IMR-90 (cell line): ENCODE results near the gene CD163L1. TPM values are rescaled to one million over a fixed set of nuclear protein-coding genes. Genes with fewer than 3 reads are reported as not detected.

ENCODE experiments used
- ATAC-seq: fragments of 200-7000 bp; cut with Tn5 transposase; 2 replicates; pipeline ENCODE4 v1.9.1; 2020; ENCODE audit warnings: low read depth, mild to moderate bottlenecking, moderate library complexity
- BruUV-seq: library from RNA; stranded (reverse); fragments of 400-500 nt; replicated peaks from 2 replicates; lab custom pipeline; 2021; lab: Mats Ljungman, UMichigan
- CTCF ChIA-PET: fragments of 300-600 bp; formaldehyde crosslinking; extraction: SDS; loops from one replicate; lab custom pipeline; 2021; ENCODE audit warnings: antibody characterized with exemption; lab: Yijun Ruan, JAX
- POLR2A ChIA-PET: fragments of 300-600 bp; sonication (Branson Sonifier 250); formaldehyde crosslinking; loops from one replicate; lab custom pipeline; 2022; ENCODE audit warnings: antibody characterized with exemption; ENCODE audit not compliant: unreplicated experiment; lab: Charles Lee
- DNase-seq: peaks from one replicate; pipeline ENCODE4 v3.0.0; 2013
- H2AFZ ChIP-seq: replicated peaks from 2 replicates; pipeline ENCODE3; 2013; ENCODE audit warnings: low read length, mild to moderate bottlenecking; ENCODE audit not compliant: poor library complexity
- H2AK5ac ChIP-seq: 2 replicates; pipeline ENCODE4 v1.6.1; 2013; ENCODE audit warnings: low read depth, low read length, inconsistent platforms
- H2AK9ac ChIP-seq: replicated peaks from 2 replicates; pipeline ENCODE3; 2013; ENCODE audit warnings: mild to moderate bottlenecking, low read depth, low read length, moderate library complexity; ENCODE audit not compliant: poor library complexity
- H2BK120ac ChIP-seq: 2 replicates; pipeline ENCODE4 v1.6.1; 2013; ENCODE audit warnings: low read depth, low read length, inconsistent platforms
- H2BK15ac ChIP-seq: 3 replicates; pipeline ENCODE4 v1.6.1; 2013; ENCODE audit warnings: low read depth, low read length, inconsistent platforms
- H2BK20ac ChIP-seq: 2 replicates; pipeline ENCODE4 v1.6.1; 2013; ENCODE audit warnings: low read depth, mild to moderate bottlenecking, inconsistent platforms, low read length, moderate library complexity
- H2BK5ac ChIP-seq: 2 replicates; pipeline ENCODE4 v1.6.1; 2013; ENCODE audit warnings: mild to moderate bottlenecking, low read depth, low read length, inconsistent platforms; ENCODE audit not compliant: poor library complexity, severe bottlenecking
- H3K14ac ChIP-seq: replicated peaks from 2 replicates; pipeline ENCODE4 v1.6.1; 2013; ENCODE audit warnings: low read depth, low read length, inconsistent platforms
- H3K18ac ChIP-seq: 2 replicates; pipeline ENCODE4 v1.6.1; 2013; ENCODE audit warnings: low read depth, low read length, control low read depth
- H3K23ac ChIP-seq: 2 replicates; pipeline ENCODE4 v1.6.1; 2013; ENCODE audit warnings: low read depth, low read length, inconsistent platforms
- H3K27ac ChIP-seq: 2 replicates; pipeline ENCODE4 v1.5.1; 2013; ENCODE audit warnings: mild to moderate bottlenecking, control low read depth, low read length; ENCODE audit not compliant: insufficient read depth
- H3K27me3 ChIP-seq: 2 replicates; pipeline ENCODE4 v1.6.1; 2013; ENCODE audit warnings: low read length; ENCODE audit not compliant: control insufficient read depth, insufficient read depth
- H3K36me3 ChIP-seq: 2 replicates; pipeline ENCODE4 v1.6.1; 2013; ENCODE audit warnings: low read length, mixed read lengths; ENCODE audit not compliant: control insufficient read depth, insufficient read depth
- H3K4ac ChIP-seq: 2 replicates; pipeline ENCODE4 v1.6.1; 2013; ENCODE audit warnings: low read depth, low read length, inconsistent platforms
- H3K4me1 ChIP-seq: 2 replicates; pipeline ENCODE4 v1.6.1; 2013; ENCODE audit warnings: low read length, mixed read lengths; ENCODE audit not compliant: control insufficient read depth, insufficient read depth
- H3K4me2 ChIP-seq: 2 replicates; pipeline ENCODE4 v1.6.1; 2013; ENCODE audit warnings: low read depth, mild to moderate bottlenecking, control low read depth, low read length, moderate library complexity
- H3K4me3 ChIP-seq: 2 replicates; pipeline ENCODE4 v1.5.1; 2013; ENCODE audit warnings: low read depth, mild to moderate bottlenecking, control low read depth, low read length, moderate library complexity; ENCODE audit not compliant: insufficient read depth
- H3K56ac ChIP-seq: 2 replicates; pipeline ENCODE4 v1.6.1; 2013; ENCODE audit warnings: low read length, inconsistent platforms; ENCODE audit not compliant: insufficient read depth; ENCODE audit errors: extremely low read depth
- H3K79me1 ChIP-seq, 2 experiments: 2 replicates each; pipeline ENCODE4 v1.6.1; 2013; ENCODE audit warnings: low read length in 2 of 2, inconsistent platforms in 1 of 2, low read depth in 1 of 2
- H3K9ac ChIP-seq: 2 replicates; pipeline ENCODE4 v1.6.1; 2013; ENCODE audit warnings: low read depth, low read length, control low read depth
- H3K9me1 ChIP-seq: 2 replicates; pipeline ENCODE4 v1.6.1; 2013; ENCODE audit warnings: low read length, inconsistent platforms; ENCODE audit not compliant: insufficient read depth
- H3K9me3 ChIP-seq: 2 replicates; pipeline ENCODE4 v1.6.1; 2013; ENCODE audit warnings: low read length; ENCODE audit not compliant: control insufficient read depth, insufficient read depth
- H4K20me1 ChIP-seq: 2 replicates; pipeline ENCODE4 v1.6.1; 2013; ENCODE audit warnings: low read length, inconsistent platforms; ENCODE audit not compliant: insufficient read depth
- H4K5ac ChIP-seq: 2 replicates; pipeline ENCODE4 v1.6.1; 2013; ENCODE audit warnings: mild to moderate bottlenecking, low read depth, low read length, control low read depth
- H4K8ac ChIP-seq, 2 experiments: 2 replicates each; pipeline ENCODE4 v1.6.1; 2013; ENCODE audit warnings: low read depth in 2 of 2, low read length in 2 of 2, control low read depth in 1 of 2, inconsistent platforms in 1 of 2
- H4K91ac ChIP-seq: 2 replicates; pipeline ENCODE4 v1.6.1; 2013; ENCODE audit warnings: low read depth, low read length, inconsistent platforms; ENCODE audit not compliant: insufficient read depth
- BHLHE40 ChIP-seq: fragments of 150-350 bp; IDR thresholded peaks from 2 replicates; pipeline ENCODE4 v1.6.1; 2016; ENCODE audit warnings: mild to moderate bottlenecking, low read depth, low read length
- CEBPB ChIP-seq: IDR thresholded peaks from 2 replicates; pipeline ENCODE4 v1.6.1; 2012; ENCODE audit warnings: low read depth, low read length, improper control_type of control experiment
- CHD1 ChIP-seq: IDR thresholded peaks from 2 replicates; pipeline ENCODE4 v1.6.1; 2012; ENCODE audit warnings: low read depth, low read length, improper control_type of control experiment
- ELK1 ChIP-seq: fragments of 150-350 bp; IDR thresholded peaks from 2 replicates; pipeline ENCODE4 v1.6.1; 2016; ENCODE audit warnings: low read depth, mild to moderate bottlenecking, low read length, moderate library complexity, borderline replicate concordance
- FOS ChIP-seq: fragments of 150-350 bp; IDR thresholded peaks from 2 replicates; pipeline ENCODE4 v1.6.1; 2016; ENCODE audit warnings: low read depth, low read length
- MAFK ChIP-seq: IDR thresholded peaks from 2 replicates; pipeline ENCODE4 v1.6.1; 2012; ENCODE audit warnings: low read depth, low read length, improper control_type of control experiment
- MAZ ChIP-seq: IDR thresholded peaks from 2 replicates; pipeline ENCODE4 v1.6.1; 2012; ENCODE audit warnings: low read depth, mild to moderate bottlenecking, low read length, improper control_type of control experiment, moderate library complexity, borderline replicate concordance
- MXI1 ChIP-seq: IDR thresholded peaks from 2 replicates; pipeline ENCODE4 v1.6.1; 2012; ENCODE audit warnings: low read depth, mild to moderate bottlenecking, low read length, moderate library complexity, borderline replicate concordance
- NFE2L2 ChIP-seq: fragments of 150-350 bp; IDR thresholded peaks from 2 replicates; pipeline ENCODE4 v1.6.1; 2016; ENCODE audit warnings: low read depth, mild to moderate bottlenecking, low read length
- POLR2A ChIP-seq: IDR thresholded peaks from 2 replicates; pipeline ENCODE4 v1.6.1; 2012; ENCODE audit warnings: mild to moderate bottlenecking, low read depth, low read length
- RAD21 ChIP-seq: IDR thresholded peaks from 2 replicates; pipeline ENCODE4 v1.6.1; 2012; ENCODE audit warnings: low read length, improper control_type of control experiment
- RCOR1 ChIP-seq: IDR thresholded peaks from 2 replicates; pipeline ENCODE4 v1.6.1; 2012; ENCODE audit warnings: mild to moderate bottlenecking, low read length, improper control_type of control experiment; ENCODE audit not compliant: insufficient replicate concordance
- RFX5 ChIP-seq: IDR thresholded peaks from 2 replicates; pipeline ENCODE4 v1.8.0; 2012; ENCODE audit warnings: low read depth, mild to moderate bottlenecking, low read length, moderate library complexity
- SMC3 ChIP-seq: fragments of 150-350 bp; IDR thresholded peaks from 2 replicates; pipeline ENCODE4 v1.6.1; 2016; ENCODE audit warnings: low read depth, mild to moderate bottlenecking, antibody characterized with exemption, low read length, moderate library complexity
- WGBS, 2 experiments: methylation state at CpG; one replicate each; pipeline versions ENCODE4 v1.1.5 to v1.1.7; 2013; ENCODE audit warnings: missing lambda C conversion rate in 2 of 2; ENCODE audit not compliant: insufficient read length in 1 of 2; ENCODE audit errors: extremely low coverage in 2 of 2; 5-methylcytosine and 5-hydroxymethylcytosine counted together
- dilution Hi-C: fragments of 300-500 bp; cut with HindIII; formaldehyde crosslinking; loops from one replicate; pipeline ENCODE4 v1.14.3; 2018; ENCODE audit warnings: low sequenced_read_pairs; ENCODE audit not compliant: unreplicated experiment
- in situ Hi-C: fragments of 300-500 bp; cut with MboI; formaldehyde crosslinking; loops from 3 replicates; pipeline ENCODE4 v1.14.3; 2019; ENCODE audit warnings: low sequenced_read_pairs, inconsistent platforms, mixed read lengths
- intact Hi-C: fragments of 100-400 bp; cut with micrococcal nuclease; formaldehyde crosslinking; loops from 2 replicates; pipeline ENCODE4 v1.10.0; 2022
- polyA plus RNA-seq, 3 experiments: library from polyadenylated mRNA; depleted of rRNA; stranded (reverse); fragments of >200 nt; gene quantifications; 2 replicates each; pipeline ENCODE4 v1.2.3, GENCODE V29; 2012; ENCODE audit warnings: low replicate concordance in 1 of 3
- total RNA-seq: library from RNA; depleted of rRNA; stranded (reverse); fragments of >200 nt; gene quantifications from 2 replicates; pipeline ENCODE4 v1.2.3, GENCODE V29; 2012
- TF ChIP-seq, protein P1 (sequence below): fragments of 150-350 bp; IDR thresholded peaks from 2 replicates; pipeline ENCODE4 v1.6.1; 2017; ENCODE audit warnings: mild to moderate bottlenecking, antibody characterized with exemption, low read length, low read depth
- TF ChIP-seq, protein P2 (sequence below): conservative IDR thresholded peaks from 2 replicates; pipeline ENCODE4 v1.5.1; 2012; ENCODE audit warnings: mild to moderate bottlenecking, low read depth, low read length, improper control_type of control experiment

The CD163L1 gene
- total and polyA plus RNA-seq, 2 of the 4 experiments (the other 2 are of a cell fraction): 0.50 to 1.6 TPM

- Histone ChIP-seq H4K91ac (no peak overlapping the region), H3K14ac (no peak overlapping the region), H3K18ac (no peak overlapping the region), H3K56ac (no peak overlapping the region), H3K79me1 (no peaks in the 10 kb centered on the region), H3K9me1 (no peaks in the 10 kb centered on the region), H2AK5ac (no peak overlapping the region), H2AFZ (no peak overlapping the region), H3K9ac (no peak overlapping the region), H3K36me3 (no peaks in the 10 kb centered on the region), H3K27ac (no peak overlapping the region), H3K23ac (no peak overlapping the region), H3K4me3 (no peak overlapping the region), H3K4ac (no peak overlapping the region), H3K27me3 (no peaks in the 10 kb centered on the region), H4K20me1 (no peaks in the 10 kb centered on the region), H3K9me3 (no peaks in the 10 kb centered on the region), H2BK5ac (no peak overlapping the region), H2BK15ac (no peak overlapping the region), H2BK120ac (no peak overlapping the region), H2AK9ac (no peak overlapping the region), H3K4me2 (no peak overlapping the region), H4K8ac (no peak overlapping the region), H4K5ac (no peak overlapping the region), H2BK20ac (no peak overlapping the region), H3K4me1 (no peaks in the 10 kb centered on the region)
- intact Hi-C loops: no loop called here
- TF ChIP-seq MAFK (no peak), SMC3 (no peak), ELK1 (no peak), BHLHE40 (no peak), RAD21 (no peak), POLR2A (no peak), RFX5 (no peak), NFE2L2 (no peak), CHD1 (no peak), MAZ (no peak), MXI1 (no peak), FOS (no peak), RCOR1 (no peak), CEBPB (no peak)
- TF ChIP-seq, protein P1, sequence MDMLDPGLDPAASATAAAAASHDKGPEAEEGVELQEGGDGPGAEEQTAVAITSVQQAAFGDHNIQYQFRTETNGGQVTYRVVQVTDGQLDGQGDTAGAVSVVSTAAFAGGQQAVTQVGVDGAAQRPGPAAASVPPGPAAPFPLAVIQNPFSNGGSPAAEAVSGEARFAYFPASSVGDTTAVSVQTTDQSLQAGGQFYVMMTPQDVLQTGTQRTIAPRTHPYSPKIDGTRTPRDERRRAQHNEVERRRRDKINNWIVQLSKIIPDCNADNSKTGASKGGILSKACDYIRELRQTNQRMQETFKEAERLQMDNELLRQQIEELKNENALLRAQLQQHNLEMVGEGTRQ: no peak
- TF ChIP-seq, protein P2, sequence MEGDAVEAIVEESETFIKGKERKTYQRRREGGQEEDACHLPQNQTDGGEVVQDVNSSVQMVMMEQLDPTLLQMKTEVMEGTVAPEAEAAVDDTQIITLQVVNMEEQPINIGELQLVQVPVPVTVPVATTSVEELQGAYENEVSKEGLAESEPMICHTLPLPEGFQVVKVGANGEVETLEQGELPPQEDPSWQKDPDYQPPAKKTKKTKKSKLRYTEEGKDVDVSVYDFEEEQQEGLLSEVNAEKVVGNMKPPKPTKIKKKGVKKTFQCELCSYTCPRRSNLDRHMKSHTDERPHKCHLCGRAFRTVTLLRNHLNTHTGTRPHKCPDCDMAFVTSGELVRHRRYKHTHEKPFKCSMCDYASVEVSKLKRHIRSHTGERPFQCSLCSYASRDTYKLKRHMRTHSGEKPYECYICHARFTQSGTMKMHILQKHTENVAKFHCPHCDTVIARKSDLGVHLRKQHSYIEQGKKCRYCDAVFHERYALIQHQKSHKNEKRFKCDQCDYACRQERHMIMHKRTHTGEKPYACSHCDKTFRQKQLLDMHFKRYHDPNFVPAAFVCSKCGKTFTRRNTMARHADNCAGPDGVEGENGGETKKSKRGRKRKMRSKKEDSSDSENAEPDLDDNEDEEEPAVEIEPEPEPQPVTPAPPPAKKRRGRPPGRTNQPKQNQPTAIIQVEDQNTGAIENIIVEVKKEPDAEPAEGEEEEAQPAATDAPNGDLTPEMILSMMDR: no peak
- ChIA-PET CTCF (no interaction called here), POLR2A (no interaction called here)
- BruUV-seq: no TSS peak
- no peak for DNase-seq
- no peak for ATAC-seq
- in situ Hi-C loops: no loop called here
- dilution Hi-C loops: no loop called here
- no CpG with 5 or more reads among the region's 5 CpGs for WGBS, 2 experiments
Measured at GRCh38 chr12:7322599-7322998, 121.4 kb downstream of the CD163L1 start.
